Left hindlimb (tissue), 1 donor: ENCODE results near the gene CFAP97D2.
"Not testable (repeated sequence)": the region's sequence is repeated elsewhere in the genome, so short reads cannot be mapped to it uniquely, and the experiment has no call there.

Experiments
- DNase-seq: peaks from one replicate; pipeline ENCODE4 v3.0.0-alpha.2; 2018

CFAP97D2 gene

GRCh38 chr13:114158869-114159666 is 20.0 kb upstream of the CFAP97D2 start:
- not testable (repeated sequence) for DNase-seq

GRCh38 chr13:114161028-114161556 is 18.0 kb upstream of the CFAP97D2 start:
- DNase-seq, result no peak

GRCh38 chr13:114161644-114162532 is 17.2 kb upstream of the CFAP97D2 start:
- peak; percentile 72 for DNase-seq

- no peak for DNase-seq
These were observed 16.5 kb upstream of the CFAP97D2 start for GRCh38 chr13:114162533-114162922.

- DNase-seq, result no peak
These were observed 15.0 kb upstream of the CFAP97D2 start for GRCh38 chr13:114164053-114164452.

DNA sequence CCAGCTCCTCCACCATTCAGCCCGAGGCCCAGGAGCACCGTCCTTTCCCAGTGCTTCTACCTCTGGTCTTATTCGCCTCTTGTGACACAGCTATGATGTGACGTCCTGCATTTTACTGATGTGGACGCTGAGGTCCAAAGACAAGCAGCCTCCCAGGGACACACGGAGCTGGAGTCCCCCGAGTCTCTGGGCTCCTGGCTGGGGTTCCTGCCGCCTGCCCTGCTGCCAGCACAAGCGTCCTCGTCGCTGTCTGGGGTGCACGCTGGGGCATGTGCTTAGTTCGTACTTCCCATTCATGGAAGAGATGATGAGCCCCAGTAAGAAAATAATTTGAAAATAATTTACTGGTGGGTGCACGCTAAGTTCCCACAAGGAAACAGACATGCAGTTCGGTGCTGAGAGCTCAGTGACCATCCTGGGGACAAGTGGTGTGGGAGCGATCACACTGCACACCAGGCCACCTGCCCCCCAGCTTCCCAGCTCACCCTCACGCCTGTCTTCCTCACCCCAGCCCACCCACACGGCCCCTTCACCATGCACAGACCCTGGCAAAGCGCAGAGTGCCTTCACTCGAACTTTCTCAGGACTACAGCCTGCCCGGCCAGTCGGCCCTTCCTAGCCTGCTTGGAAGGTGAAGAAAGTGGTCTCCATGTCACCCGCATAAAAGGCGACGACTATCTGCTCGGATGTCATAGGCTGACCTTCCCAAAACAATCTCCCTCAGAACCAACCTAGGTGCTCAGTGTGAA is 14.2 kb upstream of the CFAP97D2 start:
- DNase-seq, result no peak

DNA sequence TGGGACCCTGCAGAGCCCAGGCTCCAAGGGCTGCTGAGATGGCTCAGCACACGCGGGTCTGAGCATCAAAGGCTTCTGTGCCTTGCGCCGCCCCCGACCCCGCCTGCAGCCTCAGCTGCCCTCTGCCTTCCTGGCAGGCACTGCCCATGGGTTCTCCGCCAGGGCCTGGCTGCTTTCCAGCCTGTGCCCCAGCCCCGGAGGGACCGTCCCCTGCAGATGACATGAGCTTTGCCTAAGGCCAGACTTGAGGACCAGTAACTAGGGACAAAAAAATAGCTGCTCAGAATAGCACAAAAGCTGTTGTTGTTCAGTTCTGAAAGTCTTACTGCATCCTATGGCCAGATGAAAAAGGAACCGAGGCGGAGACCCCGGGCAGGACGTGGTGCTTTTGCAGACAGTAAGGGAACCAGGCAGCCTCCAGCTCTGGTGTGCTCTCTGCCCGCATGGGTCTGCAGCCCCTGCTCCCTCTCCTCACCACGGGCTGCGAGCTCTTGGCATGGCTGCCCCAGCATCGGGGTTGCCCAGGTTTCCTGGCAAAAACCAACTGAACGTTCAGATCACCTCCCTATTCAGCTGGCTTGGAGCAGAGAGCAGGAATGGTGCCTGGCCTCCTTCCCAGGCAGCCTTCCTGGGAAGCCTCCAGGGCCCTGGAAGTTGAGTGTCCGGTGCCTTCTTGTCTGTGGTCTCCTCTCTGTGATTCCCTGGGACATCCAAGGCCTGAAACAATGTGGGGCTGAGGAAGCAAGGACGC is 12.5 kb upstream of the CFAP97D2 start:
- DNase-seq, result peak; percentile 83

DNA sequence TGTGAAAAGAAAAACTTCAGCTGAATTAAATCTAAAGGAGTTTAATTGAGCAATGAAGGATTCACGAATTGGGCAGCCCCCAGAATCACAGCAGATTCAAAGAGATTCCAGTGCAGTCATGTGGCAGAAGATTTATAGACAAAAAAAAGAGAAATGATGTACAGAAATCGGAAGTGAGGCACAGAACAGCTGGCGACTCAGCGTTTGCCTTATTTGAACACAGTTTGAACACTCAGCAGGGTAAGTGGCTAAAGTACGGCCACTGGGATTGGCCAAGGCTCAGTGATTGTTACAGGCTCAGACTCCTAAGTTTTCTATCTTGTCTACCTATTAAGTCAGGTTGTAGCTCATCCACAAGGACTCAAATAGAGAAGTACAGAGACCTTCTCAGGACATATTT is 11.6 kb upstream of the CFAP97D2 start:
- no peak for DNase-seq

GRCh38 chr13:114167885-114168284 is 11.2 kb upstream of the CFAP97D2 start:
- no peak for DNase-seq

GRCh38 chr13:114173272-114173671 is 5.8 kb upstream of the CFAP97D2 start:
- no peak for DNase-seq

DNA sequence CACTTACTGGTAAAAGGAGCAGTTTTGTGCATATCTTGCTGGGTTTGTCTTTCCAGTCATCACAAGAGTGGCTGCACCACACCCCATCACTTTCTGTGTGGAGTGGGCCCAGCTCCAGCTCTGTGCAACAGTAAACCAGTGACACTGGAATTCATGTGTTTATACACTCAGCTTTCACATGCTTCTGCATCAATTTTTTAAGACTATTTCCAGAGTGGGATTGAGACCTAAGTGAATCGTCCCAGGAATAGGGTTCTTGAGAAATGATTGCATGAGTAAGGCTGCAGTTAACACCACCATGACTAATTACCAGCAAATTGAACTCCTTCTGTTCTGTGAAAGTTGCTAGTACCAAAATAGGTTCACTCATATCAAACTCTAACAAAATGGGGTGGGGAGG is 5.3 kb upstream of the CFAP97D2 start:
- no peak for DNase-seq

- no peak for DNase-seq
These were observed 4.5 kb upstream of the CFAP97D2 start for GRCh38 chr13:114174529-114174961.

DNA sequence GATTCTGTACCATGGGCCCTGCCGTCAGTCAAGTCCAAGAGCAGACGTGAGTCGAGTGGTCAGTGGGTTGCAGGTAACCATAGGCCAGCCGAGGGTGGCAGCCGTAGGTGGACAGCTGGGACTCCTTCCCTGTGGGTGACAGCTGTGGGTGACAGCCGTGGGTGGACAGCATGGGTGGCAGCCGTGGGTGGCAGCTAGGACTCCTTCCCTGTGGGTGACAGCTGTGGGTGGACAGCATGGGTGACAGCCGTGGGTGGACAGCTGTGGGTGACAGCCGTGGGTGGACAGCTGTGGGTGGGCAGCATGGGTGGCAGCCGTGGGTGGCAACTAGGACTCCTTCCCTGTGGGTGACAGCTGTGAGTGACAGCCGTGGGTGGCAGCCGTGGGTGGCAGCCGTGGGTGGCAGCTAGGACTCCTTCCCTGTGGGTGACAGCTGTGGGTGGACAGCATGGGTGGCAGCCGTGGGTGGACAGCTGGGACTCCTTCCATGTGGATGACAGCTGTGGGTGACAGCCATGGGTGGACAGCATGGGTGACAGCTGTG is 2.6 kb upstream of the CFAP97D2 start:
- DNase-seq, result not testable (repeated sequence)

DNA sequence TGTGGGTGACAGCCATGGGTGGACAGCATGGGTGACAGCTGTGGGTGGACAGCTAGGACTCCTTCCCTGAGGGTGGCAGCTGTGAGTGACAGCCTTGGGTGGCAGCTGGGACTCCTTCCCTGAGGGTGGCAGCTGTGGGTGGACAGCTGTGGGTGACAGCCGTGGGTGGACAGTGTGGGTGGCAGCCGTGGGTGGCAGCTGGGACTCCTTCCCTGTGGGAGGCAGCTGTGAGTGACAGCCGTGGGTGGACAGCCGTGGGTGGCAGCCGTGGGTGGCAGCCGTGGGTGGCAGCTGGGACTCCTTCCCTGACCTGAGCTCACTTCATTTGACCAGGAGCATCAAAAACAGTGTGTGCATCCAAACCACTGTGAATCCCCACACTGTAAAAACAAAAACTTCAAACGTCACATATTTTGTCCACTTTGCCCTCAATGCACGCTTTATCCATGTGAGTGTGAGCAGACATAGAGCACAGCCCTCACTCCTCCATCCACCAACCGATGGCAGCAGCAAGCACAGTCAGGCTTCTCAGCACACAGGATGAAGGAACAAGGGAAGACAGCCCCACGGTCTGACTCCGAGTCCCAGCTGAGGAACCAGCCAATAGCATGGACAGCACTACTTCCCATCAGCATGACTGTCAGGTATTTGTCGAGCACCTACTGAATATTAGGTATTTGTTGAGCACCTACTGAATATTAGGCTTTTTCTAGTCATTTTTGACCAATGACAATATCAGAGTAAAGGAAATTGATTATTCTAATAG is 1.6 kb upstream of the CFAP97D2 start:
- no peak for DNase-seq

DNA sequence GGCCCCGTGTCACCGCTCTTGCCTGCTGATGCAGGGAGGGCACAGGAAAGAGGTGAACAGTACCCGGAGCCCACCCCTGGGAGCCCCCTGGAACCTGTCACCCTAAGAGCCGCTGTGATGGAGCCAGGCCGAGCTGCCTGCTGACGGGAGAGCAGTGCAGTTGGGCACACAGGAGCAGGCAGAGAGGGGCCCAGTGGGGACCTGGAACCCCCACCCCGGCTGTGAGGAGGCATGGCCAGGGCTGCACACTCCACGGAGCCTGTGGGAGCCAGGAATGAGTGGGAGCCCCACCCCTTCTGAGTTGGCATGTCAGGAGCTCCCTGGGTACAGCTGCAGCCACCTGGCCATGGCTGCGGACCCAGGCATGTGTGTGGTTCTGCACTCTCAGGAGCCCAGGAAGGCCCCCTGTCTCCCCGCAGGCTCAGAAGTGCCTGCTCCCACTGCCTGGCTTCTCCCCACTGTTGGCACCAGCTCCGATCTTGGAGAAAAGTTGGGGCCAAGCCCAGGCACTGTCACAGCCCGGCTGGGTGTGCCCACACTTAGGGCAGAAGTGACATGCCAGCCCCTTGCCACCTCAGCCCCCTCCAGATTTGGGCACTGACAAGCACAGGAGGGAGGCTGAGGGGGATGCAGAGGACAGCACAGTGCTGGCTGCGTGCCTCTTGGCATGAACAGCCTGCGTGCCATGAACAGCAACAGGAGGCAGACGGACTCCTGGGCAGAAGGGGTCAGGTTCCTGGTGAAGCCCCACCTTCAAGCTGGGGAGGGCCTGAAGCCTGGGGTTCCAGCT is 6.3 kb downstream of the CFAP97D2 start:
- no peak for DNase-seq

DNA sequence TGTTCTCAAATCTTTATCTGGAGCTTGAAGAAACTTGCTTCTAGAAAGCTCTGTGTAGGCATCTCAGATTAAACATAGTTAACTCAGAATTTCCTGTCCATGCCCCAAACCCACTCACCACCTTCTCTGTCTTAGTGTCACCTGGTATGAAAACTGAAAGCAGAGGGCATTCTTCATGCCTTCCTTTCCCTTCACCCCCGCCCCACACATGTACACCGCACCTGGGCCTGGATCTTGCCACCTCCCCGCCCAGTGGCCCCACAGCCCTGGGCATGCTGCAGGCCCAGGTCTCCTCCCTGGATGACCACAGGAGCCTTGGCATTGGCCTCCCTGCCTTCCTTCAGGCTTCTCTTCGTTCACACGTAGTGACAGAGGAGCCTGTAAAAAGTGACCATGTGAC is 15.8 kb downstream of the CFAP97D2 start:
- no peak for DNase-seq

DNA sequence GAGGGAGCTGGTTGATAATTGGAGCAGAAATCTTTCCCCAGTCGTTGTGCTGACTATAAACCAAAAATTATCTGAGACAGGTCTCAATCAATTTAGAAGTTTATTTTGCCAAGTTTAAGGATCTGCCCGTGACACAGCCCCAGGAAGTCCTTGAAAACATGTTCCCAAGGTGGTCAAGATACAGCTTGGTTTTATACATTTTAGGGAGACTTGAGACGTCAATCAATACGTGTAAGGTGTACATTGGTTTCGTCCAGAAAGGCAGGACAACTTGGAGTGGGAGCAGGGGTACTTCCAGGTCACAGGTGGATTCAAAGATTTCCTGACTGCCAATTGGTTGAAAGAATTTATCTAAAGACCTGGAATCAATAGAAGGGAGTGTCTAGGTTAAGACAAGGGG is 17.6 kb downstream of the CFAP97D2 start:
- no peak for DNase-seq

DNA sequence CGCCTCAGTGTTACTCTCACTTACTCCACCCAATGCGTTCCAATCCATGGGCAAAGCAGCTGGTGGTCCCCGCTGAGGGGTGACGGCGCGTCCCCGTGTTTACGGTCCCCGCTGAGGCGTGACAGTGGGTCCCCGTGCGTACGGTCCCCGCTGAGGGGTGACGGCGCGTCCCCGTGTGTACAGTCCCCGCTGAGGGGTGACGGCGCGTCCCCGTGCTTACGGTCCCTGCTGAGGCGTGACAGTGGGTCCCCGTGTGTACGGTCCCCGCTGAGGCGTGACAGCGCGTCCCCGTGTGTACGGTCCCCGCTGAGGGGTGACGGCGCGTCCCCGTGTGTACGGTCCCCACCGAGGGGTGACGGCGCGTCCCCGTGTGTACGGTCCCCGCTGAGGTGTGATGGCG is 19.5 kb downstream of the CFAP97D2 start:
- DNase-seq, result no peak

DNA sequence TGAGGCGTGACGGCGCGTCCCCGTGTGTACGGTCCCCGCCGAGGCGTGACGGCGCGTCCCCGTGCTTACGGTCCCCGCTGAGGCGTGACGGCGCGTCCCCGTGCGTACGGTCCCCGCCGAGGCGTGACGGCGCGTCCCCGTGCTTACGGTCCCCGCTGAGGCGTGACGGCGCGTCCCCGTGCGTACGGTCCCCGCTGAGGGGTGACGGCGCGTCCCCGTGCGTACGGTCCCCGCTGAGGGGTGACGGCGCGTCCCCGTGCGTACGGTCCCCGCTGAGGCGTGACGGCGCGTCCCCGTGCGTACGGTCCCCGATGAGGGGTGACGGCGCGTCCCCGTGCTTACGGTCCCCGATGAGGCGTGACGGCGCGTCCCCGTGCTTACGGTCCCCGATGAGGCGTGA is 20.5 kb downstream of the CFAP97D2 start:
- not testable (repeated sequence) for DNase-seq

DNA sequence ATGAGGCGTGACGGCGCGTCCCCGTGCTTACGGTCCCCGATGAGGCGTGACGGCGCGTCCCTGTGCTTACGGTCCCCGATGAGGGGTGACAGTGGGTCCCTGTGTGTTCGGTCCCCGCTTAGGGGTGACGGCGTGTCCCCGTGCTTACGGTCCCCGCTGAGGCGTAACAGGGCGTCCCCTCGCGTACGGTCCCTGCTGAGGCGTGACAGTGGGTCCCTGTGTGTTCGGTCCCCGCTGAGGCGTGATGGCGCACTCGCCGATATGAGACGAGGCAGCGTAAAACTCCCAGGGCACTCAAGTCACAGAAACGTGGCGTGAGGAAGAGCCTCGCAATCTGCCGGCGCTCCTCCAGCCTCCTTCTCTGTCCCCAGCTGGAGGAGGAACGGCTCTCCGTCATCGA is 20.9 kb downstream of the CFAP97D2 start:
- DNase-seq, result no peak
